Prostate gland (tissue), 2 donors: ENCODE measurements around the gene PLXDC1. TPM values are rescaled to one million over a fixed set of nuclear protein-coding genes. Genes with fewer than 3 reads are reported as not detected.

Source experiments
- DNase-seq: peaks from one replicate; pipeline ENCODE4 v3.0.0-alpha.2; 2019; ENCODE audit warnings: low spot score
- H3K27ac ChIP-seq, 2 donors: fragments of 200-600 bp; sonication (generic); 2 replicates each; pipeline ENCODE4 v1.5.1; 2017 to 2019
- H3K27me3 ChIP-seq: fragments of 200-600 bp; sonication (generic); replicated peaks from 2 replicates; pipeline ENCODE4 v1.5.1; 2019; ENCODE audit not compliant: insufficient read depth
- H3K36me3 ChIP-seq, 2 donors: fragments of 200-600 bp; sonication (generic); 1 replicate in 1 of 2; 2 replicates in 1 of 2; pipeline versions ENCODE4 v1.5.1 to v1.8.1; 2017 to 2019
- H3K4me1 ChIP-seq: fragments of 200-600 bp; sonication (generic); replicated peaks from 2 replicates; pipeline ENCODE4 v1.5.1; 2019
- H3K4me3 ChIP-seq, 2 donors: fragments of 200-600 bp; sonication (generic); 2 replicates each; pipeline ENCODE4 v1.5.1; 2017 to 2019
- H3K9me3 ChIP-seq: fragments of 200-600 bp; sonication (generic); 2 replicates; pipeline ENCODE4 v1.5.1; 2017
- CTCF ChIP-seq, 4 experiments: fragments of 200-600 bp in 2 of 4; fragments of 450-650 bp in 2 of 4; sonication (generic) in 2 of 4; IDR thresholded peaks; 1 replicate in 3 of 4; 2 replicates in 1 of 4; pipeline ENCODE4 v1.5.1; 2016 to 2019; ENCODE audit warnings: antibody characterized with exemption in 4 of 4, mild to moderate bottlenecking in 2 of 4, moderate library complexity in 2 of 4
- POLR2A ChIP-seq: fragments of 450-650 bp; IDR thresholded peaks from one replicate; pipeline ENCODE4 v1.6.1; 2016; ENCODE audit warnings: antibody characterized with exemption, mild to moderate bottlenecking
- POLR2AphosphoS5 ChIP-seq: sonication (generic); formaldehyde crosslinking; IDR thresholded peaks from one replicate; pipeline ENCODE4 v1.6.1; 2017; ENCODE audit warnings: antibody characterized with exemption
- WGBS: methylation state at CpG from one replicate; pipeline ENCODE4 v1.1.5; 2018; 5-methylcytosine and 5-hydroxymethylcytosine counted together
- intact Hi-C: fragments of 100-400 bp; cut with DNase I; formaldehyde crosslinking; loops from one replicate; pipeline ENCODE4 v1.14.2; 2022
- total RNA-seq, 2 donors: library from RNA; depleted of rRNA; stranded (reverse); fragments of >200 nt; gene quantifications; one replicate each; pipeline ENCODE4 v1.1.0, GENCODE V29; 2016

Gene PLXDC1
- total RNA-seq, 2 donors from 2014 or later = 3.9 to 5.4 TPM

- no peak overlapping the region for H3K4me3 ChIP-seq
- intact Hi-C loops = no loop called here
- TF ChIP-seq POLR2AphosphoS5 (no peak), CTCF (IDR thresholded peaks at IDR 0.05) (no peak), POLR2A (no peak)
- no peaks in the 10 kb centered on the region for H3K27me3 ChIP-seq
- 69% methylated on average over 6 of the region's 6 CpGs for WGBS
- no peak for DNase-seq
- H3K9me3 ChIP-seq = no peaks in the 10 kb centered on the region
- no peak overlapping the region for H3K27ac ChIP-seq
- H3K4me1 ChIP-seq = no peaks in the 10 kb centered on the region
- no peaks in the 10 kb centered on the region for H3K36me3 ChIP-seq
Measured at GRCh38 chr17:39080421-39081078, 70.9 kb downstream of the PLXDC1 start.

DNA sequence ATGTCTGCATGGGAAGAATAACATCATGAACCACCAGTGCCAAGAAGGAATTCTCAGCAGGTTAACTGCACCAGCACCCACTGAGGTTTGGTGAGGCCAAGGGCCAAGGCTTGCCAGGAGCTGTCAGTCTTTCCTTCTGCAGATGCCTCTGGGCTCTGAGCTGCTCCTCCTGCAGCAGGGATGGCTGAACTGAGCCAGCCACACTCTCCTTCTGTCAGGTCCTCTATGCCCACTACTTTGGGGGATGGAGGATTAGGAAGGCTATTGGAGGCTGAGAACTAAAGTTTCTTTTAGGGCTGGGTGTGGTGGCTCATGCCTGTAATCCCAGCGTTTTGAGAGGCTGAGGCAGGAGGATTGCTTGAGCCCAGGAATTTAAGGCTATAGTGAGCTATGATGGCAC, 71.6 kb downstream of the PLXDC1 start:
- Histone ChIP-seq H3K27ac (no peak overlapping the region), H3K27me3 (no peaks in the 10 kb centered on the region), H3K4me1 (no peaks in the 10 kb centered on the region), H3K9me3 (no peaks in the 10 kb centered on the region), H3K36me3 (no peaks in the 10 kb centered on the region), H3K4me3 (no peak overlapping the region)
- 63% methylated on average over 1 of the region's 1 CpG for WGBS
- no peak for TF ChIP-seq POLR2AphosphoS5
- TF ChIP-seq CTCF (IDR thresholded peaks at IDR 0.05) = no peak
- no peak for TF ChIP-seq POLR2A
- intact Hi-C loops = no loop called here
- DNase-seq = no peak

DNA sequence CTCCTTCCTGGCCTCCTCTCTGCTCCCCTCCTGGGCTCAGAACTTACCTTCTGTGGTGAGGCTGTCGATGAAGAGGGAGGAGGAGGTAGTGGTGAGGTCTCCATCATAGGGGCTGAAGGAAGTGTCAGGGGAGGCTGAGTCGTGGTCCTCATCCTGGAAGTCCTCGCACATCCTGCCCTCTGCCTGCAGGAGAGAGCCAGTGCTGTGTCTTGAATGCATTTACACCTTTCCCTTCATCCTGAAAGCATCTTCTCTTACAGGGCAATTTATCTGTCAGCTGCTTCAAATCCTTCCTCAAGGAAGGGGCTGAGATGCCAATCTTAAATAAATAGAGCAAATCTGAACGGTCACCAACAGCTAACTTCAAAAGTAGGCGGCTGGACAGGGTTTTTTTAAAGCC, 73.6 kb downstream of the PLXDC1 start:
- intact Hi-C loops = no loop called here
- WGBS = 67% methylated on average over 5 of the region's 5 CpGs
- no peak overlapping the region for H3K27ac ChIP-seq

DNA sequence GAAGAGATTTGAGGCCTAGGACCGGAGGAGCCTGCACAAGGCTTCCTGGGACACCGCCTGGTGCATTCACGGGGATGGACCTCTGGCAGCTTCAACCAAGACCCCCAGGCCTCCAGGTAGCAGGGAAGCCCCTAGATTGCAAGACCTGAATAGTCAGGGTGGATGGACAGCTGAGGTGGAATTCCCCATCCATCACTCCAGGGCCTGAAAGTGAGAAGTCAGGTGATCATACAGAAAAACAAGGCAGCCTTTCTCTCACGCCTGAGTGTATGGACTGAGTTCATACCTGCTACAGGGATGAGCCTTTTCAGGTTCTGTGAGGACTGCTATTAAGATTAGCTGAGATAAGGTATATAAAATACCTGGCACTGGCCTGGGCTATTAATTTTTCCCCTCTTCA, 74.2 kb downstream of the PLXDC1 start:
- H3K4me3 ChIP-seq = no peak overlapping the region
- intact Hi-C loops = no loop called here
- no peaks in the 10 kb centered on the region for H3K9me3 ChIP-seq
- no peak for TF ChIP-seq POLR2AphosphoS5
- no peak for TF ChIP-seq CTCF (IDR thresholded peaks at IDR 0.05)
- TF ChIP-seq POLR2A = no peak
- no peak for DNase-seq
- no peaks in the 10 kb centered on the region for H3K4me1 ChIP-seq
- WGBS = 96% methylated on average over 4 of the region's 4 CpGs
- H3K27ac ChIP-seq = no peak overlapping the region
- H3K27me3 ChIP-seq = no peaks in the 10 kb centered on the region
- no peaks in the 10 kb centered on the region for H3K36me3 ChIP-seq

More for the DNA sequence above, 73.6 kb downstream of the PLXDC1 start:
- DNase-seq = no peak
- Histone ChIP-seq H3K36me3 (no peaks in the 10 kb centered on the region), H3K4me3 (no peak overlapping the region), H3K9me3 (no peaks in the 10 kb centered on the region), H3K4me1 (no peaks in the 10 kb centered on the region), H3K27me3 (no peaks in the 10 kb centered on the region)
- TF ChIP-seq POLR2A (no peak), CTCF (IDR thresholded peaks at IDR 0.05) (no peak), POLR2AphosphoS5 (no peak)

DNA sequence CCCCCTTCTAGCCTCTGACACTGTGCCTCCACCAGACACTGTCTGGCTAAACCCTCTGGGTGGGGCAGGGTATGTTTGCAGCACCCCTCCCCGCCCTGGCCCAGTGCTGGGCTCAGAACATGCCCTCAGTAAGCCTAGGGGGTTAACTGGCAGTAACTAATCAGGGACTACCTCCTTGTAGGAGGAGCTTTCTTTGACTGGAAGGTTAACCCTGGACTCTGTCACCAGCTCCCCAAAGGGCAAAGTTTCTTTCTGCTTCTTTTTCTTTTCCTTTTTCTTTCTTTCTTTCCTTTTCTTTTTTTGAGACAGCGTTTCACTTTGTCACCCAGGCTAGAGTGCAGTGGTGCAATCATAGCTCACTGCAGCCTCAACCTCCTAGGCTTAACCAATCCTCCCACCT, 76.8 kb downstream of the PLXDC1 start:
- Histone ChIP-seq H3K27me3 (no peaks in the 10 kb centered on the region), H3K4me3 (no peak overlapping the region), H3K9me3 (no peaks in the 10 kb centered on the region), H3K4me1 (no peaks in the 10 kb centered on the region), H3K27ac (no peak overlapping the region), H3K36me3 (no peaks in the 10 kb centered on the region)
- DNase-seq = no peak
- TF ChIP-seq POLR2A (no peak), POLR2AphosphoS5 (no peak), CTCF (IDR thresholded peaks at IDR 0.05) (no peak)
- WGBS = 98% methylated on average over 2 of the region's 2 CpGs
- intact Hi-C loops = no loop called here
